Common myeloid progenitor, CD34-positive (primary cell): Measurements from ENCODE around the gene PACSIN3.

ENCODE experiments used
- CTCF ChIA-PET: fragments of 350-600 bp; sonication (Branson Sonifier 250); formaldehyde crosslinking; loops from one replicate; lab custom pipeline; 2021; ENCODE audit warnings: antibody characterized with exemption; lab: Charles Lee
- POLR2A ChIA-PET: fragments of 350-600 bp; sonication (Branson Sonifier 250); formaldehyde crosslinking; loops from one replicate; lab custom pipeline; 2021; ENCODE audit warnings: antibody characterized with exemption; lab: Charles Lee
- DNase-seq, 3 donors: peaks; one replicate each; pipeline versions ENCODE4 v3.0.0 to v3.0.0-alpha.2; 2013
- H3K27ac ChIP-seq, 2 experiments: 1 replicate in 1 of 2; 2 replicates in 1 of 2; pipeline ENCODE4 v1.7.0; 2013; ENCODE audit warnings: inconsistent platforms in 2 of 2, low read length in 2 of 2, mild to moderate bottlenecking in 2 of 2, low read depth in 1 of 2, moderate library complexity in 1 of 2; ENCODE audit not compliant: severe bottlenecking in 2 of 2, insufficient read depth in 1 of 2, poor library complexity in 1 of 2
- H3K27me3 ChIP-seq, 5 experiments: replicated peaks in 2 of 5; 1 replicate in 3 of 5; 2 replicates in 2 of 5; pipeline versions ENCODE4 v1.6.1 to v1.7.0; 2013; ENCODE audit warnings: low read length in 4 of 5, mild to moderate bottlenecking in 2 of 5, moderate library complexity in 2 of 5, inconsistent platforms in 1 of 5; ENCODE audit not compliant: insufficient read depth in 5 of 5, control insufficient read depth in 4 of 5
- H3K36me3 ChIP-seq, 4 experiments: 1 replicate in 2 of 4; 2 replicates in 2 of 4; pipeline versions ENCODE4 v1.6.1 to v1.7.0; 2013; ENCODE audit warnings: low read length in 3 of 4, control low read depth in 1 of 4, mild to moderate bottlenecking in 1 of 4; ENCODE audit not compliant: control insufficient read depth in 4 of 4, insufficient read depth in 4 of 4
- H3K4me1 ChIP-seq, 4 experiments: 1 replicate in 3 of 4; 2 replicates in 1 of 4; pipeline versions ENCODE4 v1.6.1 to v1.7.1; 2013; ENCODE audit warnings: low read length in 3 of 4, mild to moderate bottlenecking in 3 of 4, control low read depth in 1 of 4, inconsistent platforms in 1 of 4, moderate library complexity in 1 of 4; ENCODE audit not compliant: control insufficient read depth in 4 of 4, insufficient read depth in 4 of 4; ENCODE audit errors: control extremely low read depth in 1 of 4
- H3K4me3 ChIP-seq, 7 experiments: 1 replicate in 4 of 7; 2 replicates in 3 of 7; pipeline versions ENCODE4 v1.5.1 to v1.7.0; 2013; ENCODE audit warnings: mild to moderate bottlenecking in 7 of 7, low read length in 6 of 7, moderate library complexity in 6 of 7, inconsistent platforms in 2 of 7, low read depth in 2 of 7, control low read depth in 1 of 7; ENCODE audit not compliant: insufficient read depth in 4 of 7, control insufficient read depth in 1 of 7; ENCODE audit errors: extremely low read depth in 1 of 7
- H3K9me3 ChIP-seq, 5 experiments: 1 replicate in 4 of 5; 2 replicates in 1 of 5; pipeline versions ENCODE4 v1.6.1 to v1.7.1; 2013; ENCODE audit warnings: low read length in 4 of 5, mild to moderate bottlenecking in 2 of 5, inconsistent platforms in 1 of 5, low read depth in 1 of 5, moderate library complexity in 1 of 5; ENCODE audit not compliant: control insufficient read depth in 4 of 5, insufficient read depth in 2 of 5; ENCODE audit errors: control extremely low read depth in 1 of 5
- WGBS: methylation state at CpG from one replicate; pipeline ENCODE4 v1.1.5; 2013; ENCODE audit not compliant: insufficient coverage; 5-methylcytosine and 5-hydroxymethylcytosine counted together

The PACSIN3 gene

GRCh38 chr11:47186700-47187695 is 764 bp upstream of the PACSIN3 start:
- no peak overlapping the region for H3K27ac ChIP-seq
- H3K36me3 ChIP-seq = no peaks in the 10 kb centered on the region
- ChIA-PET CTCF (interaction anchor here (0.8 to 3.0 kb wide), 10 partner anchors 9 to 163 kb away, joined by 3 to 38 read pairs (median 4); partner anchors contain the start of genes ACP2, ARFGAP2 and NR1H3), POLR2A (interaction anchor here (0.5 to 1.2 kb wide), 3 partner anchors 71 to 621 kb away, joined by 3 to 6 read pairs (median 4); partner anchors contain the start of gene NR1H3)
- H3K4me1 ChIP-seq = peaks cover 0 to 27% (median 22%) of the 10 kb centered on the region in 4 experiments
- H3K9me3 ChIP-seq = no peaks in the 10 kb centered on the region
- peak in 2 of 3 donors; percentile 68 to 72 for DNase-seq
- H3K4me3 ChIP-seq = peak overlapping the region in 6 of 7 experiments; percentile 48 to 75 (median 62)
- under 1% methylated on average over 41 of the region's 63 CpGs for WGBS
- peaks cover 0 to 50% (median 15%) of the 10 kb centered on the region in 5 experiments for H3K27me3 ChIP-seq

GRCh38 chr11:47185305-47186075 is 744 bp downstream of the PACSIN3 start:
- no peak overlapping the region for H3K27ac ChIP-seq
- peak overlapping the region in 6 of 7 experiments; percentile 39 to 75 (median 59) for H3K4me3 ChIP-seq
- 21% methylated on average over 46 of the region's 50 CpGs for WGBS
- no peaks in the 10 kb centered on the region for H3K9me3 ChIP-seq
- DNase-seq = peak in 2 of 3 donors; percentile 23 to 40
- H3K36me3 ChIP-seq = no peaks in the 10 kb centered on the region
- peaks cover 0 to 27% (median 22%) of the 10 kb centered on the region in 4 experiments for H3K4me1 ChIP-seq
- POLR2A ChIA-PET = interaction anchor here (0.6 kb wide), 1 partner anchor 72 kb away, joined by 3 read pairs; the partner anchor contains the start of gene NR1H3
- CTCF ChIA-PET = interaction anchor here (0.8 to 1.8 kb wide), 7 partner anchors 11 to 85 kb away, joined by 3 to 5 read pairs (median 3); partner anchors contain the start of gene ACP2
- peaks cover 0 to 50% (median 15%) of the 10 kb centered on the region in 5 experiments for H3K27me3 ChIP-seq

- ChIA-PET CTCF (interaction anchor here (0.8 to 1.8 kb wide), 8 partner anchors 12 to 86 kb away, joined by 3 to 5 read pairs (median 3); partner anchors contain the start of gene ACP2), POLR2A (interaction anchor here (0.6 kb wide), 1 partner anchor 73 kb away, joined by 3 read pairs; the partner anchor contains the start of gene NR1H3)
- H3K27ac ChIP-seq = no peak overlapping the region
- H3K4me1 ChIP-seq = peaks cover 0 to 27% (median 22%) of the 10 kb centered on the region in 4 experiments
- WGBS = 92% methylated on average over 10 of the region's 13 CpGs
- H3K4me3 ChIP-seq = no peak overlapping the region
- peaks cover 0 to 50% (median 15%) of the 10 kb centered on the region in 5 experiments for H3K27me3 ChIP-seq
- no peak for DNase-seq
- H3K36me3 ChIP-seq = no peaks in the 10 kb centered on the region
- H3K9me3 ChIP-seq = no peaks in the 10 kb centered on the region
Observed at GRCh38 chr11:47184711-47185304, 1.4 kb downstream of the PACSIN3 start.

- Histone ChIP-seq H3K9me3 (no peaks in the 10 kb centered on the region), H3K27me3 (peaks cover 0 to 43% (median 11%) of the 10 kb centered on the region in 5 experiments), H3K27ac (no peak overlapping the region), H3K4me1 (peaks cover 0 to 27% (median 22%) of the 10 kb centered on the region in 4 experiments), H3K36me3 (no peaks in the 10 kb centered on the region), H3K4me3 (no peak overlapping the region)
- ChIA-PET POLR2A (no interaction called here), CTCF (interaction anchor here (1.1 to 1.5 kb wide), 2 partner anchors 76 to 87 kb away, joined by 3 to 4 read pairs; no protein-coding TSS in a partner anchor)
- 96% methylated on average over 6 of the region's 7 CpGs for WGBS
- no peak for DNase-seq
Observed at GRCh38 chr11:47183969-47184368, 2.3 kb downstream of the PACSIN3 start.

- H3K4me1 ChIP-seq = peaks cover 0 to 28% (median 23%) of the 10 kb centered on the region in 4 experiments
- no peak for DNase-seq
- peaks cover 0 to 39% (median 10%) of the 10 kb centered on the region in 5 experiments for H3K27me3 ChIP-seq
- no peaks in the 10 kb centered on the region for H3K9me3 ChIP-seq
- no peak overlapping the region for H3K27ac ChIP-seq
- 97% methylated on average over 25 of the region's 25 CpGs for WGBS
- no peaks in the 10 kb centered on the region for H3K36me3 ChIP-seq
- ChIA-PET CTCF (interaction anchor here (0.9 to 1.4 kb wide), 2 partner anchors 32 to 53 kb away, joined by 3 read pairs; no protein-coding TSS in a partner anchor), POLR2A (no interaction called here)
- no peak overlapping the region for H3K4me3 ChIP-seq
Observed at GRCh38 chr11:47183031-47183856, 3.0 kb downstream of the PACSIN3 start.
